ENCODE results near the gene DGUOK.

The DGUOK gene

GRCh38 chr2:73979686-73980085 is 53.0 kb downstream of the DGUOK start:
- no peak for DNase-seq (ENCODE audit: low read depth in 2 of 2)

- DNase-seq (ENCODE audit: low read depth in 2 of 2), result no peak
These were observed 53.9 kb downstream of the DGUOK start for GRCh38 chr2:73980566-73980965.

DNA sequence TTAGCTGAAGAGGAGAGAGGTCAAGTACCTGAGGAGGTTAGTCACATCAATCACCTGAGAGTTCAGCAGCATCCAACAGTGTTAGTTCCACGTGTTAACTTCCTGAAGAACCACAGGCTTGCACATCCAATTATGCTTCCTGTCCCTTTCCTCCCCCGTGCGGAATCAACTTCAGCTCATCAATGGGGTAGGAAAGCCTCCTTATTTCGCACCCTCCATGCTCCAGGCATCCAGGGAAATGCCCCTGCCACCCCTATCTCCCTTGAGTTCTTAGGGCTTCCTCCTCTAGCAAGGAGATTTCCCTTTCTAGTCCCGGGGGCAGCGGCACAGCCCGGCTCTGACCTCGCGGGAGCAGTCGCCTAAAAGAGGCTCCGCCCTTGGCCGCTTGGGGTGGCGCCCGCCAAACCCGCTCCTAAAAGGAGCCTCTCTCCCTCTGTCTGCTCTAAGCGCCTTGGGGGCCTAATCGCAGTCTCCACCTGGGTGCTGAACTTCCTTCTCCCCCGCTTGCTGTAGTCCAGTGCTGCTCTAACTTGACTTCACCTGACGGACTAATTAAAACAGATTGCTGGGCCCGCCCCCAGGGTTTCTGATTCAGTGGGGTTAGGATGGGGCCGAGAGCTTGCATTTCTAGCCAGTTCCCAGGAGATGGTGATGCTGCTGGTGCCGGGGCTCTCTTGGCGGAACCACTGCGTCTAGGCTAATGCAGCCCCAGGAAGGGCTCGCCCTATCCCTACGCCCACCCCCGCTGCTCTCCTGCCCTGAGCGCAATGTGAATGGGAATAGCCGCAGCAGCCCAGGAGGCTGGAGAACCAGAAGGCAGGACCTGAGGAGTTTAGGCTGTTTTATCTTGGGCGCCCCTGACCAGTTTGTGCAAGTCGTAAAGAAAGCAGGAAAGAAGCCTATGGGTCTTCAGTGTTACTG is 54.7 kb downstream of the DGUOK start:
- DNase-seq (ENCODE audit: low read depth in 2 of 2), result no peak

GRCh38 chr2:73982140-73982617 is 55.5 kb downstream of the DGUOK start:
- no peak for DNase-seq (ENCODE audit: low read depth in 2 of 2)

- DNase-seq (ENCODE audit: low read depth in 2 of 2), result no peak
These were observed 56.9 kb downstream of the DGUOK start for GRCh38 chr2:73983322-73984202.

DNA sequence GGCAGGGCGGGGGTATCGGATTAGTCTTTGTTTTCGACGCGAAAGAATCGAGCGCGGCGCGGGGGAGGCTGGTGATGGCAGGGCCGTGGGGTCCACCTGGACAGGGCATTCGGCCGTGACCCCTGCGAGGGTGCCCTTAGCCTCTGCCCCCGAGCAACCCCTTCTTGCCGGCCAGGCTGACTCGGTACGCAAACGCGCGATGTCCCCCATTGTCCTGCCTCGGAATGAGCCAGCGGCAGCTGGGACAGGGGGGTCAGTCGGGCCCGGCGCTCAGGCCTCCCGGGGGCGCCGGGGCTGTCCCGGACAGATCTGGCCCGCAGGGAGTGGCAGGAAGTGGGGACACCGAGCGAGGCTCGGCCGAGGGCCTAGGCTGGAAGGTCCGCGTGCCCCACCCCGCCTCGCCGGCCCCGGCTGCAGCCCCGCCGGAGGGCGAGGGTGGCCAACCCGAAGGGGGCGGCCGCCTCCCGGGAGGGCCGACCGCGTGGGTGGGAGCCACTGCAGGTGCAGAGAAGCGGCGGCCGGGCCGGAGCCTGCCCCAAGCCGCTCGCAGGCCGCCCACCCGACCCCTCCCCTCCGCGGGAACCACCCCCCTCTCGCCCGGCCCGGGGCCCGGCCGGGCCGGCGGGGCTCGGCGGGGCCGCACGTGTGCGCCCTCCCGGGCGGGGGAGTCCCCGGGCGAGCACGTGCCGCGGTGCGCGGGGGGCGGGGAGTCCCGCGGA is 57.7 kb downstream of the DGUOK start, which contains the start of gene TET3:
TSS of gene TET3 (plus strand) at position 708 of the 719 bp plus-strand sequence. CDS start 1,494 bp downstream, outside the sequence.
- DNase-seq (ENCODE audit: low read depth in 2 of 2), result peak in 1 of 2 donors; percentile 57

DNA sequence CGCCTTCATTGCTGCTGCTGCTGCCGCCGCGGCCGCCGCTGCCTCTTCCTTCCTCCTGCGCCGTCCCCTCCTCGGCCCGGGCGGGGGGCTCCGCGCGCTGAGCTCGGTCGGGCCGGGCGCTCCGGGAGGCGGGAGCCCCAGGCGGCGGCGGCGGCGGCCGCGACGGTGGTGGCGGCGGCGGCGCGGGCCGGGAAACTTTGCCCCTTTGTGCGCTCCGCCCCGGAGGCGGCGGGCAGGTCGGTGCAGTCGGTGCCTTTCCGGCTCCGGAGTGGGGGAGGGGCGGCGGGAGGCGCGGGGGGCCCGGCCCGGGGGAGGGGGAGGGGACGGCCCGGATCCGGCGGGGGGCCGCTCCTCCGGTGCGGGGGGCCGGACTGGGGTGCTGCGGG is 58.2 kb downstream of the DGUOK start:
- peak in 1 of 2 donors; percentile 36 for DNase-seq (ENCODE audit: low read depth in 2 of 2)

DNA sequence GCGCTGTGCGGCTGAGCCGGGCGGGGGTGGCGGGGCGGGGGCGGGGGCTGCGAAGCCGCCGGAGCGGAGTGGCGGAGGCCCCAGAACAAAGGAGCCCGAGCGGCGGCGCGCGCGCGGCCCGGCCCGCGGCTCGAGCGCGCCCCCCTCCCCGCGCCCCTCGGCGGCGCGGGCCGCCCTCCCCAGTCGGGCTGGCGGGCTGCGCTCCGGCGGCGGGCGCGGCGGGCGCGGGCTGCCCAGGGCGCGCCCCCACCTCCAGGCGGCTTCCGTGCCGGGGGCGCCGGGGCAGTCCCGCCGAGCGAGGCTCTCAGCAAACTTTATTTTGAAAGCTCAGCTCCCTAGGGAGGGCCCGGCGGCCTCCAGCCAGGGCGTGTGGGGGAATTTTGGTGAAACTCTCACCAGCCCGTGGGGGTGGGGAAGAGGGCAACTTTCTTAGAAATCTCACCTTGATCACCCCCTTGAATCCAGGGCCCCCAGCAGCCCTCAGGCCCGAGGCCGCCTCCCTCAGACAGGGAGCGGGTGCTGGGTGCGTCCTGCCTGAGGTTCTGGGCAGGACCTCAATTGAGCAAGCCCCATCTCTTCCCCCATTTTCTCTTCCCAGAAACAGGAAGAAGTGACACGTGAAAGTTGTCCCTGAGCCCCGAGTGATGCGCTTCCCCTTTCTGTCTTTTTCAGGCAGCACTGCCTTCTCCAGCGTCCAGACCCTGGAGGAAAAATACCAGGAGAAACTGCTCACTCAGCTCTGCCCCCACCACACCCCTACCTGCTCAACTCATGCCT is 58.8 kb downstream of the DGUOK start:
- peak; percentile 58 to 70 for DNase-seq (ENCODE audit: low read depth in 2 of 2)

DNA sequence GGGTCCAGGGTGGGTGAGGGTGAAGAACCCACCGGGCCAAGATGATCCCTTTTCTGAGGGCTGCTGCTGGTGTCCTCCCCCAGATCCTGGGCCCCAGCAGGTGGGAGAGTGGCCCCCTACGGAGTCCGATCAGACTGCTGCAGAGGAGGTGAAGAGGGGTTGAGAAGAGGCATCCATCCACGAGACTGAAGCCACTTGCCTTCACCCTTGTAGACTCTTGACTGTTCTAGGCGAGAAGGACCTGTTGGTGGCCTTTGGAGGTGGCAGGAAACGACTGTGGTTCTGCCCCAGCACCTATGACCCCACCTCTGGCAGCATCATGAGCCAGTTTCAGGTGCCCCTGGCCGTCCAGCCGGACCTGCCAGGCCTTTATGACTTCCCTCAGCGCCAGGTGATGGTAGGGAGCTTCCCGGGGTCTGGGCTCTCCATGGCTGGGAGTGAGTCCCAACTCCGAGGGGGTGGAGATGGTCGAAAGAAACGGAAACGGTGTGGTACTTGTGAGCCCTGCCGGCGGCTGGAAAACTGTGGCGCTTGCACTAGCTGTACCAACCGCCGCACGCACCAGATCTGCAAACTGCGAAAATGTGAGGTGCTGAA is 59.5 kb downstream of the DGUOK start:
- DNase-seq (ENCODE audit: low read depth in 2 of 2), result no peak

DNA sequence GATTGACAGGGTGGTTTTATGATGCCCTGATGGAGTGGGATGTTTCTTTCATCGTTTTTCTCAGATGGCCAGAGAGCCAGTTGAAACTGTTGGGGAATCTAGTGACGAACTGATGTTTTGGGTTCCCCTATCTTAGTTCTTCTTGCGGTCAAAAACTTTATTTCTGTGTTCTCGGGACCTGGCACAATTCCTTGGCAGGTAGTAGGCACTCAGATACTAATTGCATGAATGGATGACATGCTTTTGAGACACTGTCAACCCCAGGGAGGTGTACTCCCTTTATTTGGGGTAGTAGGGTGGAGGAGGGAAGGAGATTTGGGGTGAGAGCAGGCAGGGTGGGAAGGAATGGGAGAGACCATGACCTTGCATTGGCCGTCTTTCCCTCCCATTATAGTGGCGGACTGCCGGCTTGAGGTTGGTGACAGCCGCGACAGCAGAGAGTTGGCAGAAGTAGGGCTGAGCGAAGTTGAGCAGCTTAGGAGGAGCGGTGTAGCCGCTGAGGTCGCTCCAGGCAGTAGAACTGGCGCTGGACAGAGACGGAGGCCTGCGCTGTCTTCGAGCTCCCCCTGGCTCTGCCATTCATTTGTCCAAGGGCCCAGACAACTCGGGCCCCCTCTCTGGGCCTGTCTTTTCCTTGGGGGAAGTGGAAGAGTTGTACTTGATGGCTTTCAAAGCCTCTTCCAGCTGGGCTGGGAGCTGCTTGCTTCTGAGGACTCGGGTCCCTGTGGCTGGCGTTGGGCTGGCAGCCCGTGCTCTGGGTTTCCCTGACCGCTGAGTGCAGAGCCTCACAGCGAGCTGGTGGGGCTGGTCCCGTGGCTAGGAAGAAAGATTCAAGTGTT is 60.6 kb downstream of the DGUOK start:
- DNase-seq (ENCODE audit: low read depth in 2 of 2), result no peak

DNA sequence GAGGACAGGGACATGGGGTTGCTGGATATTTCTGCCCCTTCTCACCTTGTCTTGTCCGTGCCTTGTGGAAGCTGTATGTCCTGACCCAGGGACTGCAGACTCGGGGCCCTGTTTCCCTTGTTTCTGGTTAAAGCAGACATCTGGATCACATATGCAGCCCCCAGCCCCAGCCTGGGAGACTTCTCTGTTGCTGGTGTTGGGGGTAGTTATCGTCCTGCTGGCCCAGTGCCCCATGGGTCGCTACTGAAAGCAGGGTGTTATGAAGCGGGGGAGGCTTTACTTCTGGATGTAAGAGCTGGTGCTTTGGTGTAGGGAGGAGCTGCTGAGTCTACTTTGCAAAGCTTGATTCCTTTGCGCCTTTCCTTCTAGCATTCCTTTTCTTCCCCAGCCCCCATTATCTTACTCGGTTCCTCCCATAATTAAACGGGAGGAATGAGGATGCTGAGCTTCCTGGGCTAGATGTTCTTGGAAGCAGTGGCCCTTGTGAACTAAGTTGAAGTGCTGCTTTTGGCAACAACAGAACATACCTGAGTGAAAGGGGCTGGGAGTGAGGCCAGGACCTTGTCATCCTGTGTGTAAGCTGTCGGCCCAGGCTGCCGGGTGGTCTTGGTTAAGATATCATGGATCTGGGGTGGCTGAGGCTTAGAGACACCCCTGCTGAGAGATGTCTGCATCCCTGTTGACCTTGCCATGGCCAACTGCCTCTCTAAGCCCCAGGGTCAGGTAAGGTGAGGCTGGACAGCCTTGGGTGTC is 61.4 kb downstream of the DGUOK start:
- DNase-seq (ENCODE audit: low read depth in 2 of 2), result no peak

DNA sequence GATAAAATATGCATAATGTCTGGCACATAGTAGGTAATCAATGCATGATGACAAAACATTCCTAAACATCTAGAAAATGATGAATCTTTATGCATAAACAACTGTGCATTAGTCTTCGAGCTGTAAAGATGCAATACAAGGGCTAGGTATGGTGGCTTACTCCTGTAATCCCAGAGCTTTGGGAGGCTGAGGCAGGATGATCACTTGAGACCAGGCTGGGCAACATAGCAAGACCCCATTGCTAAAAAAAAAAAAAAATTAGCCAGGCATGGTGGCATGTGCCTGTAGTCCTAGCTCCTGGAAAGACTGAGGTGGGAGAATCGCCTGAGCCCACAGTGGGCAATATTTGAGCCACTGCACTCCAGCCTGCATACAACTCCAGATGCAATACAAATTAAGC is 63.3 kb downstream of the DGUOK start:
- no peak for DNase-seq (ENCODE audit: low read depth in 2 of 2)

- no peak for DNase-seq (ENCODE audit: low read depth in 2 of 2)
These were observed 63.9 kb downstream of the DGUOK start for GRCh38 chr2:73990531-73990930.

GRCh38 chr2:73992036-73992435 is 65.4 kb downstream of the DGUOK start:
- no peak for DNase-seq (ENCODE audit: low read depth in 2 of 2)

DNA sequence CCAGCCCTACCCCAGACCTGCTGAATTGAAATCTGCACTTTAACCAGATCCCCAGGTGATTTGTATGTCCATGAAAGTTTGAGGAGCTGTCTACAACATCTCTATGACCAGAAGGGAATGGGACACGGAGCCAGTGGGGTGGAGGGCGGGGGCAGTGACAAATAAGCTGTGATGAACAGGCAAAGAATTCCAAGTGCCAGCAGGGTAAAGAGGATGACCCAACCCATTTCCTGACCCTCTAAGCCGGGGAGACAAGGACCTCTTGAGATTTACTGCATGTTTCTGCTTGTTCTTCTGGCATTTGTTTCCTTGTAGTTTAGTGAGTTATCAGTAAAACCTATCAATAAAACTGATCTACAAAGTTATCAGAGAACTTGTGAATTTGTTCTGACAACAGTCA is 66.7 kb downstream of the DGUOK start:
- no peak for DNase-seq (ENCODE audit: low read depth in 2 of 2)

DNA sequence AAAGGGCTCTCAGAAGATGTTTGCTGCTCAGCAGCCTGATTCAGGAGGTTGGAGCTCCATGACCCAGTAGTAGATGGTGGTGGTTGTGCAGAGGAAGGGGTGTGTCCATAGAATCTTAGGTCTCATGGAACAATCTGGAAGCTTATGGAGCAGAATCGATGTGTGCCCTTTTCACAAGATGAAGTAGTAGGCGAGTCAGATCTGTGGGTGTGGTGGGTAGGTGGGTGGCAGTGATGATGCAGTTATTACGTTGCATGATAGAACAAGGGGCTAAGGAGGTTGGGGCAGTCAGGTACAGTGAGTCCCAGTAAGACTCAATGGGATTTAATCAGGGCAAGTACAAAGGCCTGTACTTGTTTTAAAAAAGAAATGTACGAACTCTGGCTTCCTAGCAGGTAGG is 67.1 kb downstream of the DGUOK start:
- no peak for DNase-seq (ENCODE audit: low read depth in 2 of 2)

DNA sequence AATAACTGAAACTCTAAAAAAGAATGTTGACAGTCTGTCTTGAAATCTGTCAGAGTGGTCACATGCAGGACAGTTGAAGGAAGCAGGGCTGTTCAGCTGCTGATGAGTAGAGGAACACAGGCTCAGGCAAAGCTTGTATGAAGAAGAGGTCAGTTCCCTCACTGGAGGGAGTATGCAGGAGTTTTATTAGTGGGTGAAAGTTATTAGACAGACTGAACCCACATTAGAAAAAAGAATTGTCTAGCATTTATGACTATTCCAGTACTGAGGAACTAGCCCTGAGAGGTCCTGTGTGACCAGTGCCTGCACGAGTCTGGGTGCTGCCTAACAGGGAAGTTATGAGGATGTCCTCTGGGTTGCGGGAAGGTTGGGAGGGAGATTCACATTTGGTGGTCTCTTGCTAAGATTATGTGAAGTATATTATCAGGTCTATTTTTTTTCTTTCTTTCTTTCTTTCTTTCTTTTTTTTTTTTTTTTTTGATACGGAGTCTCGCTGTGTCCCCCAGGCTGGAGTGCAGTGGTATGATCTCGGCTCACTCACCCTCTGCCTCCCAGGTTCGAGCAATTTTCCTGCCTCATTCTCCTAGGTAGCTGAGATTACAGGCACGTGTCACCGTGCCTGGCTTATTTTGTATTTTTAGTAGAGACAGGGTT is 67.6 kb downstream of the DGUOK start:
- DNase-seq (ENCODE audit: low read depth in 2 of 2), result no peak

DNA sequence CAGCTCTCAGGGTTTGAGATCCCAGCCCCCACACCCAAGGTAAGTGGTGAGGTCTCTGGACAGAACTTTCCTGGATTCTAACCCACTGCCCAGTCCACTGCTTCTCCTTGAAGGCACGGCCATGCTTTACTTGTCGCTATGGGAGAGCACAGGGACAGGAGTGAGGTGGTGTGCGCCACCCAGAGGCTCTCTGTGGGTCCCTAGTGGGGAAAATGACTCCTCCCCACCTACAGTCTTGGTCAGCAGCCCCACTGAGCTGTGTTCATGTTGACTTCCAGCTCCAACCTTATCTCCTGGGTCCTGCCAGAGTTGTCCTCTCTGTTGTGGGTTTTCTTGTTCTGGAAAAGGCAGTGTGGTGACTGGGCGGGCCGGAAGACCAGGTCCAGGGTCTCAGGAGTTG is 69.1 kb downstream of the DGUOK start:
- no peak for DNase-seq (ENCODE audit: low read depth in 2 of 2)
